Colonic mucosa (tissue), 4 donors: ENCODE results near the gene CSF2RB. TPM values are rescaled to one million over a fixed set of nuclear protein-coding genes. Genes with fewer than 3 reads are reported as not detected.
A peak's percentile ranks its signal among the peaks of the same experiment; 100 is the strongest.
"Not testable (repeated sequence)": the region's sequence is repeated elsewhere in the genome, so short reads cannot be mapped to it uniquely, and the experiment has no call there.

Source experiments
- DNase-seq: peaks from one replicate; pipeline ENCODE4 v3.0.0-alpha.2; 2020
- H3K27ac ChIP-seq: fragments of 200-600 bp; one replicate; pipeline ENCODE4 v1.8.0; 2021
- H3K27me3 ChIP-seq: fragments of 200-600 bp; one replicate; pipeline ENCODE4 v1.8.0; 2021
- H3K36me3 ChIP-seq: fragments of 200-600 bp; one replicate; pipeline ENCODE4 v1.8.0; 2021
- H3K4me1 ChIP-seq: fragments of 200-600 bp; one replicate; pipeline ENCODE4 v1.8.0; 2021; ENCODE audit warnings: mild to moderate bottlenecking
- H3K4me3 ChIP-seq: fragments of 200-600 bp; one replicate; pipeline ENCODE4 v1.8.0; 2021
- H3K9ac ChIP-seq, 2 donors: one replicate each; pipeline ENCODE4 v1.7.0; 2013; ENCODE audit warnings: control low read depth in 2 of 2, low read depth in 2 of 2, low read length in 2 of 2
- H3K9me3 ChIP-seq: fragments of 200-600 bp; one replicate; pipeline ENCODE4 v1.8.0; 2021
- intact Hi-C: fragments of 100-400 bp; cut with DNase I; formaldehyde crosslinking; loops from one replicate; pipeline ENCODE4 v1.14.1; 2022
- total RNA-seq, 2 donors: library from RNA; stranded (reverse); fragmentation: NEBNext Ultra II Directional in 1 of 2; extraction: Animal tissue kit (Norgen Biotek cat#: 25700) in 1 of 2; gene quantifications; one replicate each; pipeline ENCODE4 v1.2.1, GENCODE V29; 2021
- TF ChIP-seq, protein P1 (sequence below): fragments of 200-600 bp; IDR thresholded peaks from one replicate; pipeline ENCODE4 v1.8.0; 2022; ENCODE audit warnings: antibody characterized with exemption, mild to moderate bottlenecking
- donor health status: healthy.
- donor health status: DM: no; HTN: no; CAD: no.
- donor health status: DM: no; HTN: no; CAD: no.

Gene CSF2RB
- total RNA-seq, 2 donors from 2014 or later: 2.1 to 5.2 TPM

DNA sequence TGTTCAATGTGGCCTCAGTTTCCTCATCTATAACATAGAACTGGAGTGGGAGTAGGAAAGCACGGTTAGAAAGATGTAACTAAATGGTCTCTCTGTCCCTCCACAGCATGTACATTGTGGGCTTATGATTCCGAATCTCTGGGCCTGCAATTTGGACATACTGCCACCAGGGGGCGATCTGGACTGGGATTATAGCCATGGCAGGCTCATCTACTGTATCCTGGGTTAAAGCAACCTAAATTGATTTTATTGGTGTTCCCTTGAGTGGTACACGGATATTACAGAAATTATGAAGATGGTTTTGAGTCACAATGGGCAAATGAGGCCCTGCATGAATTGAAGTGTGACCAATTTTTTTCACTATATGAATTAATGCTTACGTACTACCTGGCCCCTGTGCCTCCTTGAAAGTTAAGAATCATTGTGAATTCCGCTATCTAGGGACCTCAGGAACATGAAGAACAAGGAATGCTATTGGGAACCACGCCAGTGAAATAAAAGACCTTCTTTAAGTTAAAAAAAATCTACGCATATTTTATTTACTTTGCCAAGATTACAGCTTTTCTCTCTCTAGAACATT lies 72.9 kb downstream of the CSF2RB start:
- H3K36me3 ChIP-seq: no peaks in the 10 kb centered on the region
- no peak overlapping the region for H3K4me3 ChIP-seq
- H3K27me3 ChIP-seq: peaks cover 3% of the 10 kb centered on the region
- H3K9ac ChIP-seq: no peak overlapping the region
- peak; percentile 78 for DNase-seq
- intact Hi-C loops: loop anchor here (10.0 kb wide), 1 partner anchor 58 kb away; no protein-coding TSS in a partner anchor
- no peak overlapping the region for H3K27ac ChIP-seq
- H3K9me3 ChIP-seq: no peaks in the 10 kb centered on the region
- H3K4me1 ChIP-seq: no peaks in the 10 kb centered on the region
- TF ChIP-seq, protein P1, sequence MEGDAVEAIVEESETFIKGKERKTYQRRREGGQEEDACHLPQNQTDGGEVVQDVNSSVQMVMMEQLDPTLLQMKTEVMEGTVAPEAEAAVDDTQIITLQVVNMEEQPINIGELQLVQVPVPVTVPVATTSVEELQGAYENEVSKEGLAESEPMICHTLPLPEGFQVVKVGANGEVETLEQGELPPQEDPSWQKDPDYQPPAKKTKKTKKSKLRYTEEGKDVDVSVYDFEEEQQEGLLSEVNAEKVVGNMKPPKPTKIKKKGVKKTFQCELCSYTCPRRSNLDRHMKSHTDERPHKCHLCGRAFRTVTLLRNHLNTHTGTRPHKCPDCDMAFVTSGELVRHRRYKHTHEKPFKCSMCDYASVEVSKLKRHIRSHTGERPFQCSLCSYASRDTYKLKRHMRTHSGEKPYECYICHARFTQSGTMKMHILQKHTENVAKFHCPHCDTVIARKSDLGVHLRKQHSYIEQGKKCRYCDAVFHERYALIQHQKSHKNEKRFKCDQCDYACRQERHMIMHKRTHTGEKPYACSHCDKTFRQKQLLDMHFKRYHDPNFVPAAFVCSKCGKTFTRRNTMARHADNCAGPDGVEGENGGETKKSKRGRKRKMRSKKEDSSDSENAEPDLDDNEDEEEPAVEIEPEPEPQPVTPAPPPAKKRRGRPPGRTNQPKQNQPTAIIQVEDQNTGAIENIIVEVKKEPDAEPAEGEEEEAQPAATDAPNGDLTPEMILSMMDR: peak; percentile 71

DNA sequence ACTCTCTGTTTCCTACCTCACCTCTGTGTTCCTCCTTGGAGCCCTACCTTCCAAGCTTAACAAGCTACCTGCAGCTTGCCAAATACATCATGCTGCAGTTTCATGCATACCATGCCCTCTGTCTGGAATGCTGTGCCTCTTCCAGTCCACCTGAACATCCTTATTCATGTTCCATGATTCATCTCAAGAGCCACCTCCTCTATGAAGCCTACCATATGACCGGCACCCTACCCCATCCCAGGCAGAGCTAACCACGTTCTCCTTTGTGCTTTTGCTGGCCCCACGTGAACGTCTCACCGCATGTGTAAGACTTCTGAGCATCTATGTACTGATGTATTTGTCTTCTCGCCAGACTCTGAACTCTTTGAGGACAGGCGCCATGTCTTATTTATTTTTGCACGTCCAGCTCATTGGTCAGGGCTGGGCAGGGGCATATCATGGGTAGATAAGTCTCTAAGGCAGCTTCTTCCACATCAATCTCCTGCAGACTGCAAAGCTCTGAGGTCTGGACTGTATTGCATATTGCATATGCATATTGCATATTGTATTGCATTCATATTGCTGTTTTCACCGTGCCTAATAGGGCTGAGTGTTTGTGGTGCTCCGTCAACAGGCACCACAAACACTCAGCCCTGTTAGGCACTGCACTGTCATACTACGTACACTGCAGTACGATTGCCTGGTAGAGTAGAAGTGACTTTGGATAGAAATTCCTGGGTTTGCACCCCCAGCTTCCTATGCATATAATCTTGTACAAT lies 74.8 kb downstream of the CSF2RB start:
- no peaks in the 10 kb centered on the region for H3K36me3 ChIP-seq
- TF ChIP-seq, protein P1: no peak
- H3K27me3 ChIP-seq: peaks cover 3% of the 10 kb centered on the region
- H3K4me3 ChIP-seq: no peak overlapping the region
- no peak for DNase-seq
- H3K9me3 ChIP-seq: no peaks in the 10 kb centered on the region
- no peak overlapping the region for H3K9ac ChIP-seq
- intact Hi-C loops: loop anchor here (10.0 kb wide), 1 partner anchor 57 kb away; no protein-coding TSS in a partner anchor
- H3K4me1 ChIP-seq: no peaks in the 10 kb centered on the region
- no peak overlapping the region for H3K27ac ChIP-seq

DNA sequence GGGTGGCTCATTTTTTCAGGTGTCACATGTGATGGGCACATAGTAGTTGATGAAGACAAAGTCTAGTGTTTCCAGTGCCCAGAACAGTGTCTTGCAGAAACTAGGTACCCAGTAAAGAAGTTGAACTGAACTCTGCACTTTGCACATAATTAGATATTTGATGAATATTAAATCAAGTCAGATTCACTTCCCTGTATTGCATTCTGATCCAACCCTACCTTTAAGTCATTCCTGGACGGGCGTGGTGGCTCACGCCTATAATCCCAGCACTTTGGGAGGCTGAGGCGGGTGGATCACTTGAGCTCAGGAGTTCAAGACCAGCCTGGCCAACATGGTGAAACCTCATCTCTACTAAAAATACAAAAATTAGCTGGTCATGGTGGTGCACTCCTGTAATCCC lies 75.6 kb downstream of the CSF2RB start:
- H3K4me3 ChIP-seq, H3K9me3 ChIP-seq, H3K27ac ChIP-seq, H3K9ac ChIP-seq, H3K27me3 ChIP-seq, H3K4me1 ChIP-seq, H3K36me3 ChIP-seq, DNase-seq: not testable (repeated sequence)
- intact Hi-C loops: loop anchor here (10.0 kb wide), 1 partner anchor 56 kb away; no protein-coding TSS in a partner anchor

Other genes starting within 250 kb of the CSF2RB start
- not detected for gene CACNG2, start 209.9 kb upstream of the CSF2RB start, total RNA-seq
- 10 to 100 TPM; 27.1 to 44.6 TPM for gene IFT27, start 137.5 kb upstream of the CSF2RB start, total RNA-seq
- gene PVALB, start 96.6 kb upstream of the CSF2RB start, total RNA-seq: not detected
- 1 to 10 TPM; 4.4 to 8.5 TPM for gene NCF4, start 52.6 kb upstream of the CSF2RB start, total RNA-seq
- gene TST, start 105.8 kb downstream of the CSF2RB start, total RNA-seq: 100 to 1,000 TPM; 410 to 474 TPM
- 100 to 1,000 TPM; 217 to 259 TPM for gene MPST, start 106.1 kb downstream of the CSF2RB start, total RNA-seq
- 10 to 100 TPM; 25.4 to 39.9 TPM for gene KCTD17, start 138.1 kb downstream of the CSF2RB start, total RNA-seq
- gene TMPRSS6, start 196.1 kb downstream of the CSF2RB start, total RNA-seq: 1 to 10 TPM in 1 of 2 donors, under 1 TPM in 1; 0.10 to 1.5 TPM
- gene IL2RB, start 236.3 kb downstream of the CSF2RB start, total RNA-seq: 1 to 10 TPM; 2.0 to 2.7 TPM